Measurements from ENCODE around the gene PDZD8. TPM values are rescaled to one million over a fixed set of nuclear protein-coding genes. Genes with fewer than 3 reads are reported as not detected.
"Not testable (repeated sequence)": the region's sequence is repeated elsewhere in the genome, so short reads cannot be mapped to it uniquely, and the experiment has no call there.

PDZD8 gene
- total RNA-seq, 1 donor from 2014 or later, result 24.5 TPM

GRCh38 chr10:117250411-117250810 is 124.8 kb downstream of the PDZD8 start:
- H3K27ac Mint-ChIP-seq, result no peak overlapping the region

GRCh38 chr10:117249493-117250093 is 125.6 kb downstream of the PDZD8 start:
- Mint-ChIP-seq H3K4me3 (no peak overlapping the region), H3K27ac (no peak overlapping the region), H3K27me3 (ENCODE audit: insufficient read depth) (peaks cover 20% of the 10 kb centered on the region), H3K9me3 (no peaks in the 10 kb centered on the region), H3K4me1 (ENCODE audit: low read depth) (no peaks in the 10 kb centered on the region), H3K36me3 (ENCODE audit: low read depth) (no peaks in the 10 kb centered on the region)
- intact Hi-C loops (cut with micrococcal nuclease), result no loop called here
- no peak for DNase-seq (ENCODE audit: low spot score)

More at GRCh38 chr10:117250411-117250810, 124.8 kb downstream of the PDZD8 start:
- Mint-ChIP-seq H3K27me3 (ENCODE audit: insufficient read depth) (peaks cover 16% of the 10 kb centered on the region), H3K36me3 (ENCODE audit: low read depth) (no peaks in the 10 kb centered on the region), H3K4me3 (no peak overlapping the region), H3K9me3 (no peaks in the 10 kb centered on the region), H3K4me1 (ENCODE audit: low read depth) (no peaks in the 10 kb centered on the region)
- intact Hi-C loops (cut with micrococcal nuclease), result no loop called here
- no peak for DNase-seq (ENCODE audit: low spot score)

GRCh38 chr10:117248750-117249465 is 126.3 kb downstream of the PDZD8 start:
- Mint-ChIP-seq H3K27ac (no peak overlapping the region), H3K4me1 (ENCODE audit: low read depth) (no peaks in the 10 kb centered on the region), H3K4me3 (no peak overlapping the region), H3K36me3 (ENCODE audit: low read depth) (no peaks in the 10 kb centered on the region), H3K9me3 (no peaks in the 10 kb centered on the region), H3K27me3 (ENCODE audit: insufficient read depth) (peaks cover 20% of the 10 kb centered on the region)
- DNase-seq (ENCODE audit: low spot score), result no peak
- intact Hi-C loops (cut with micrococcal nuclease), result no loop called here

GRCh38 chr10:117246997-117247671 is 128.1 kb downstream of the PDZD8 start:
- DNase-seq (ENCODE audit: low spot score), result no peak
- Mint-ChIP-seq H3K27ac (no peak overlapping the region), H3K4me3 (no peak overlapping the region), H3K9me3 (no peaks in the 10 kb centered on the region), H3K36me3 (ENCODE audit: low read depth) (no peaks in the 10 kb centered on the region), H3K4me1 (ENCODE audit: low read depth) (peaks cover under 1% of the 10 kb centered on the region), H3K27me3 (ENCODE audit: insufficient read depth) (peaks cover 34% of the 10 kb centered on the region)
- intact Hi-C loops (cut with micrococcal nuclease), result no loop called here

- Mint-ChIP-seq H3K4me1 (ENCODE audit: low read depth) (peaks cover 4% of the 10 kb centered on the region), H3K27me3 (ENCODE audit: insufficient read depth) (peaks cover 37% of the 10 kb centered on the region), H3K9me3 (no peaks in the 10 kb centered on the region), H3K27ac (no peak overlapping the region), H3K36me3 (ENCODE audit: low read depth) (no peaks in the 10 kb centered on the region), H3K4me3 (no peak overlapping the region)
- DNase-seq (ENCODE audit: low spot score), result no peak
- intact Hi-C loops (cut with micrococcal nuclease), result no loop called here
These were observed 132.8 kb downstream of the PDZD8 start for GRCh38 chr10:117242463-117242832.

GRCh38 chr10:117241541-117242462 is 133.4 kb downstream of the PDZD8 start:
- no peak for DNase-seq (ENCODE audit: low spot score)
- H3K27me3 Mint-ChIP-seq (ENCODE audit: insufficient read depth), result peaks cover 35% of the 10 kb centered on the region
- H3K36me3 Mint-ChIP-seq (ENCODE audit: low read depth), result no peaks in the 10 kb centered on the region
- intact Hi-C loops (cut with micrococcal nuclease), result no loop called here
- H3K27ac Mint-ChIP-seq, result no peak overlapping the region
- H3K9me3 Mint-ChIP-seq, result no peaks in the 10 kb centered on the region
- H3K4me1 Mint-ChIP-seq (ENCODE audit: low read depth), result peaks cover 4% of the 10 kb centered on the region
- no peak overlapping the region for H3K4me3 Mint-ChIP-seq

GRCh38 chr10:117240621-117241529 is 134.4 kb downstream of the PDZD8 start, which contains the start of gene SLC18A2:
TSS of gene SLC18A2 (plus strand) at chr10:117241114. CDS start at chr10:117241694, 580 bp downstream.
- Mint-ChIP-seq H3K4me3 (no peak within 1 kb of the TSS), H3K9me3 (no peaks in the 10 kb centered on the region), H3K36me3 (ENCODE audit: low read depth) (no peaks in the 10 kb centered on the region), H3K27ac (no peak within 1 kb of the TSS), H3K4me1 (ENCODE audit: low read depth) (peaks cover 4% of the 10 kb centered on the region), H3K27me3 (ENCODE audit: insufficient read depth) (peaks cover 37% of the 10 kb centered on the region)
- no peak for DNase-seq (ENCODE audit: low spot score)
- intact Hi-C loops (cut with micrococcal nuclease), result no loop called here

- intact Hi-C loops (cut with micrococcal nuclease), result no loop called here
- Mint-ChIP-seq H3K9me3 (no peaks in the 10 kb centered on the region), H3K27ac (no peak overlapping the region), H3K4me1 (ENCODE audit: low read depth) (peaks cover 4% of the 10 kb centered on the region), H3K36me3 (ENCODE audit: low read depth) (no peaks in the 10 kb centered on the region), H3K4me3 (no peak overlapping the region), H3K27me3 (ENCODE audit: insufficient read depth) (peaks cover 39% of the 10 kb centered on the region)
- DNase-seq (ENCODE audit: low spot score), result no peak
These were observed 135.3 kb downstream of the PDZD8 start for GRCh38 chr10:117239721-117240620.

GRCh38 chr10:117239051-117239450 is 136.2 kb downstream of the PDZD8 start:
- DNase-seq (ENCODE audit: low spot score), result no peak
- Mint-ChIP-seq H3K27ac (no peak overlapping the region), H3K9me3 (no peaks in the 10 kb centered on the region), H3K36me3 (ENCODE audit: low read depth) (no peaks in the 10 kb centered on the region), H3K4me1 (ENCODE audit: low read depth) (peaks cover 4% of the 10 kb centered on the region), H3K27me3 (ENCODE audit: insufficient read depth) (peaks cover 40% of the 10 kb centered on the region), H3K4me3 (no peak overlapping the region)
- intact Hi-C loops (cut with micrococcal nuclease), result no loop called here

GRCh38 chr10:117237401-117237991 is 137.7 kb downstream of the PDZD8 start:
- Mint-ChIP-seq H3K36me3 (ENCODE audit: low read depth) (no peaks in the 10 kb centered on the region), H3K4me1 (ENCODE audit: low read depth) (peaks cover 4% of the 10 kb centered on the region), H3K27me3 (ENCODE audit: insufficient read depth) (peaks cover 34% of the 10 kb centered on the region), H3K9me3 (no peaks in the 10 kb centered on the region), H3K27ac (no peak overlapping the region), H3K4me3 (no peak overlapping the region)
- intact Hi-C loops (cut with micrococcal nuclease), result no loop called here
- no peak for DNase-seq (ENCODE audit: low spot score)

GRCh38 chr10:117230107-117230506 is 145.1 kb downstream of the PDZD8 start:
- H3K27ac Mint-ChIP-seq; DNase-seq (ENCODE audit: low spot score); H3K36me3 Mint-ChIP-seq (ENCODE audit: low read depth); H3K4me1 Mint-ChIP-seq (ENCODE audit: low read depth); H3K9me3 Mint-ChIP-seq; intact Hi-C loops (cut with micrococcal nuclease); H3K4me3 Mint-ChIP-seq: not testable (repeated sequence)
- peaks cover 21% of the 10 kb centered on the region for H3K27me3 Mint-ChIP-seq (ENCODE audit: insufficient read depth)
